GM21717 (cell line): ENCODE measurements around the gene FZD10.

Source experiments
- ATAC-seq: cut with Tn5 transposase; IDR thresholded peaks from one replicate; pipeline ENCODE4 v1.9.1; 2021; ENCODE audit warnings: mild to moderate bottlenecking, moderate library complexity; ENCODE audit not compliant: unreplicated experiment

The FZD10 gene

GRCh38 chr12:130152386-130152785 lies 9.9 kb upstream of the FZD10 start:
- no peak for ATAC-seq

- no peak for ATAC-seq
Measured at GRCh38 chr12:130153803-130154202, 8.5 kb upstream of the FZD10 start.

DNA sequence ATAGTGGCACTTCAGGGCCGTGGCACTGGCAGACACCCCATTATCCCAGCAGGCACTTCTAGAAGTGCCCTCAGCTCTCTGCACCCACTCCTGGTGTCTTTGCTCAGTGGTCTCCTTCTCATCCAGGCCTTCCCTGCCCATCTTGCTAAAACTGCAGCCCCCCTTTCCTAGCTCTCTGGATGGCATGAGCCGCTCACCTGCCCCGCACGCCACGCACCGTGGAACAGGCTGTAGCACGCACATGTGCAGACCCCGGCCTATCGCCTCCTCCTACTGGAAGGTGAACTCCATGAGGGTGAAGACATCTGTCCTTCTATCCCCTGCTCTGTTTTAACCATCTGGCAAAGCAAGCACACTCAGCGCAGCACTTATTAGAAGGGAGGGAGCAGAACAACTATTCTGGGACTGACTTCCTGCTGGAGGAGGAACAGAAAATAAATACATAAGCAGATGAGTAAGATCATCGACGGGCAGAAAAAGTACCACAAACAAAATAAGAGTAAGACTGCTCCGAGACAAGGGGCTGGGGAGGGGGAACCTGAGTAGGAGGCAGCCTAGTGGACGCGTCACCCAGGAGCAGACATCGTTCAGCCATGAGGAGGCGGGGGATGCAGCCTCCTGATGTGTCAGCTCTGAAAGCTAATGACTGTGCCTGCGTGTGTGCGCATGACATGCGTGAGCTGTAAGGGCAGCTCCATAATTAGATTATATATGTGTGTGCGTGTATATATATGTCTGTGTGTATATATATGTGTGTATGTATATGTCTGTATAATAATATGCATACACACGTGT lies 7.8 kb upstream of the FZD10 start:
- ATAC-seq, result no peak

DNA sequence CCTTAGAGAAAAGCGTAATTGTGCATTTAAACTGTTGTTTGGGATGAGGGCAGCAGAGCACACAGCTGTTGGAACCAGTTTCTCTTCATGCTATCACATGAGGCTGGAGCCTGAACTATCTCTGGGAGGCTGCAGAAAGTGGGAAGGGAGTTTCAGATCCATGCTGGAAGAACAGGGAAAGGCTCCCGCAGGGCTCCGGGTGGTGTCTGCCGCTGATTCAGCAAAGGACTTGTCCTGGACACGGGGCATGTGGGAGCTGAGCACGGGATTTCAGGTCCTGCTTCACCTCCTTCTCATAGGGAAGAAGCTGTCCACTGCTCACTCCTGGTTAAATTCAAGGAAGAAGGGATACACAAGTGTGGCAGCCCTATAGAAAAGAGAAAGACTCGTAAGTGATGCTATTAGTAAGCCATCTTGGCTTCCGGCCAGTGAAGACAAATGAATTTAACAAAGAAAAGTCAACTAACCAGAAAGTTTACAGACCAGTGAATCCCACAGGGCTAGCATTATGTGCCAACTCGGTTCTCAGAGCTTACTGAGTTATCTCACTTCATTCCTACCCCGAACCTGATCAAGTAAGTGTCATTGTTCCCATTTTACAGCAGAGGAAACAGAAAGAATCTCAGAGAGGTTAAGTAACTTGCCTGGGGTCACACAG lies 6.7 kb upstream of the FZD10 start:
- ATAC-seq, result no peak

GRCh38 chr12:130156652-130157275 lies 5.5 kb upstream of the FZD10 start:
- no peak for ATAC-seq

DNA sequence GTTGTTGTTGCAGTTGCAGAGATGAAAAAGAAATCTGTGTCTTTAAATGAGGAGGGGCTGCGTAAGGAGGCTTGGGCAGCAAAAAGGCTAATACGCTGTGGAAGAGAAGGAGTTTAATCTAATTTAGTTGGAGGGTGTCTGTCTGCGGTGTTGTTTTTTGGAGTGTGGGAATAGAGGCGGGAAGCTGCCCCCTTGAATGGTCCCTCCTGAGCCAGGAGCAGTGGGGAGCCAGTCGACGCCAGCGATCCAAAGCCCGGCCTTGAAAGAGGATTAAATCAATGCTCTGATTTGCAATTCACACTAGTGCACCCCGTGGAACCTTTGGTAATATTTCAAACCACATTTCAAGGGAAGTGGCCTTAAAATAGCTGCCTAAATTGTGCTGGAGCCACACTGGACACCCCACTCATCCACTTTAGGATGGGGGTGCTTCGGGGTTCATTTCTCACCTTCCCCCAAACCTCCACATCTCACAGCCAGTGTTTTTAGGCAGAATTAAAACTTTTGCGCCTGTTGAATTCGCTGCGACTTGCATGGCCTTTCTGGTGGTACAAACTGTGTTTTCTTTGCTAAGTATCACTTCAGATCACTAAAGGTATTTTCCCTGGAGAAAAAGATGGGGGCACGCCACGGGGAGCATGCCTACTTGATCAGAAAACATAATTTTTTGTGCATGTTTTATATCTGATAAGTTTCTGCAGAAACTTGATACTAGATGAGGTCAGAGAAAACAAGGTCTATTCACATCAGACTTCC lies 4.1 kb upstream of the FZD10 start:
- no peak for ATAC-seq

- no peak for ATAC-seq
Measured at GRCh38 chr12:130158754-130159059, 3.6 kb upstream of the FZD10 start.

GRCh38 chr12:130160306-130160705 lies 2.0 kb upstream of the FZD10 start:
- no peak for ATAC-seq

- no peak for ATAC-seq
Measured at GRCh38 chr12:130160711-130161231, 1.5 kb upstream of the FZD10 start.

DNA sequence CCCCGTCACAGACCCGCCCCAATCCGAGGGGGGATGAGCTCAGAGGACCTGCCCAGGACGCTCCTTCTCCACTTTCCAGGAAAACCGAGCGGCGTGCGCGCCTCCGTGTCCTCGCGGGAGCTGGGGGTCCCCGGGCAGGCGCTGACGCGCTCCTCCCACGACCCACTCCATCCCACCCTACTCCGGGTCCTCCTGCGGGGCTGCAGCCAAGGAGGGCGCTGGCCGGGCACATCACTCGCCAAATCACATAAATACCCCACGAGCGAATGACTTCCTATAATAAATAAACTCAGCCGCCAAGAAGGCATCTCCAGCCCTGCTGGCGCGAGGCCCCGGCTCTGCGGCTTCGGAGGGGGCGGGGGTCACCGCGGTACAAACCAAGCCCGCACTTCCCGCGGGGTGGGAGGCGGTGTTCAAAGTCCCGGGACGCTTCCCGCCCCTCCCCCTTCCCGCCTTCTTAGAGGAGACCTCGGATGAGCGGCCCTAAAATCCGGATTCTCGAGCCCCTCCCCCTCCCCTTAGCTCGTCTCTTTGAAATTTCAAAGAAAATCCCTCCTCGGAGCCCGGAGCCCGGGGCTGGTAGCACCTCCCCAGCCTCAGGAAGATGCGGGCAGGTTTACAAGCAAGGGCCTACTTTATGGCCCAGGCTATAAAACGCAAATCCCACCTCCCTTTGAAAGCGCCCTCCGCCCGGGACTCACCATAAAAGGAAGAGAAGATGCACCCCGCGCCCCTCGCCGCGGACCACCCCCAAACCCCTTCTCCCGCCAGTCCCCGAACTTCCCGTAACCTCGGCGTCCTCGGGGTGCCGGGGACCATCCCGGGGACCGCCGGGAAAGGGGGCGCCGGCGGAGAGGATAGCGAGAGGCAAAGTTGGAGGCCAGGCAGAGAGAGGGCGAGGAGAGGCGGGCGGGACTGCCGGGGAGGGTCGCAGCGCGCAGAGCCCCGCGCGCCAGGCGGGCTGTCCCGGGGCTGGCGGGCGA lies 712 bp upstream of the FZD10 start:
- ATAC-seq, result no peak

DNA sequence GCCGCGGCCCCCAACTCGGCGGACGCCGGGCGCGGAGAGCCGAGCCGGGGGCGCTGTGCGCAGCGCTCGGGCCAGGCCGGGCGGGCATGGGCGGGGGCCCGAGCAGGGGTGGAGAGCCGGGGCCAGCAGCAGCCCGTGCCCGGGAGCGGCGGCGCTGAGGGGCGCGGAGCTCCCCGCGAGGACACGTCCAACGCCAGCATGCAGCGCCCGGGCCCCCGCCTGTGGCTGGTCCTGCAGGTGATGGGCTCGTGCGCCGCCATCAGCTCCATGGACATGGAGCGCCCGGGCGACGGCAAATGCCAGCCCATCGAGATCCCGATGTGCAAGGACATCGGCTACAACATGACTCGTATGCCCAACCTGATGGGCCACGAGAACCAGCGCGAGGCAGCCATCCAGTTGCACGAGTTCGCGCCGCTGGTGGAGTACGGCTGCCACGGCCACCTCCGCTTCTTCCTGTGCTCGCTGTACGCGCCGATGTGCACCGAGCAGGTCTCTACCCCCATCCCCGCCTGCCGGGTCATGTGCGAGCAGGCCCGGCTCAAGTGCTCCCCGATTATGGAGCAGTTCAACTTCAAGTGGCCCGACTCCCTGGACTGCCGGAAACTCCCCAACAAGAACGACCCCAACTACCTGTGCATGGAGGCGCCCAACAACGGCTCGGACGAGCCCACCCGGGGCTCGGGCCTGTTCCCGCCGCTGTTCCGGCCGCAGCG lies 639 bp downstream of the FZD10 start:
- ATAC-seq, result no peak

DNA sequence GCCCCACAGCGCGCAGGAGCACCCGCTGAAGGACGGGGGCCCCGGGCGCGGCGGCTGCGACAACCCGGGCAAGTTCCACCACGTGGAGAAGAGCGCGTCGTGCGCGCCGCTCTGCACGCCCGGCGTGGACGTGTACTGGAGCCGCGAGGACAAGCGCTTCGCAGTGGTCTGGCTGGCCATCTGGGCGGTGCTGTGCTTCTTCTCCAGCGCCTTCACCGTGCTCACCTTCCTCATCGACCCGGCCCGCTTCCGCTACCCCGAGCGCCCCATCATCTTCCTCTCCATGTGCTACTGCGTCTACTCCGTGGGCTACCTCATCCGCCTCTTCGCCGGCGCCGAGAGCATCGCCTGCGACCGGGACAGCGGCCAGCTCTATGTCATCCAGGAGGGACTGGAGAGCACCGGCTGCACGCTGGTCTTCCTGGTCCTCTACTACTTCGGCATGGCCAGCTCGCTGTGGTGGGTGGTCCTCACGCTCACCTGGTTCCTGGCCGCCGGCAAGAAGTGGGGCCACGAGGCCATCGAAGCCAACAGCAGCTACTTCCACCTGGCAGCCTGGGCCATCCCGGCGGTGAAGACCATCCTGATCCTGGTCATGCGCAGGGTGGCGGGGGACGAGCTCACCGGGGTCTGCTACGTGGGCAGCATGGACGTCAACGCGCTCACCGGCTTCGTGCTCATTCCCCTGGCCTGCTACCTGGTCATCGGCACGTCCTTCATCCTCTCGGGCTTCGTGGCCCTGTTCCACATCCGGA lies 1.4 kb downstream of the FZD10 start:
- ATAC-seq, result no peak

DNA sequence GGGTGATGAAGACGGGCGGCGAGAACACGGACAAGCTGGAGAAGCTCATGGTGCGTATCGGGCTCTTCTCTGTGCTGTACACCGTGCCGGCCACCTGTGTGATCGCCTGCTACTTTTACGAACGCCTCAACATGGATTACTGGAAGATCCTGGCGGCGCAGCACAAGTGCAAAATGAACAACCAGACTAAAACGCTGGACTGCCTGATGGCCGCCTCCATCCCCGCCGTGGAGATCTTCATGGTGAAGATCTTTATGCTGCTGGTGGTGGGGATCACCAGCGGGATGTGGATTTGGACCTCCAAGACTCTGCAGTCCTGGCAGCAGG lies 1.9 kb downstream of the FZD10 start:
- no peak for ATAC-seq

- no peak for ATAC-seq
Measured at GRCh38 chr12:130164936-130165335, 2.7 kb downstream of the FZD10 start.

- no peak for ATAC-seq
Measured at GRCh38 chr12:130166306-130166705, 4.0 kb downstream of the FZD10 start.

GRCh38 chr12:130167537-130167936 lies 5.3 kb downstream of the FZD10 start:
- ATAC-seq, result no peak

GRCh38 chr12:130169256-130169655 lies 7.0 kb downstream of the FZD10 start:
- ATAC-seq, result no peak

GRCh38 chr12:130169924-130170323 lies 7.7 kb downstream of the FZD10 start:
- no peak for ATAC-seq

- ATAC-seq, result no peak
Measured at GRCh38 chr12:130170611-130171010, 8.3 kb downstream of the FZD10 start.
